ENCODE data around the gene MX2.

GRCh38 chr21:41361053-41361785 is 608 bp upstream of the MX2 start:
- TF ChIP-seq, protein P1, sequence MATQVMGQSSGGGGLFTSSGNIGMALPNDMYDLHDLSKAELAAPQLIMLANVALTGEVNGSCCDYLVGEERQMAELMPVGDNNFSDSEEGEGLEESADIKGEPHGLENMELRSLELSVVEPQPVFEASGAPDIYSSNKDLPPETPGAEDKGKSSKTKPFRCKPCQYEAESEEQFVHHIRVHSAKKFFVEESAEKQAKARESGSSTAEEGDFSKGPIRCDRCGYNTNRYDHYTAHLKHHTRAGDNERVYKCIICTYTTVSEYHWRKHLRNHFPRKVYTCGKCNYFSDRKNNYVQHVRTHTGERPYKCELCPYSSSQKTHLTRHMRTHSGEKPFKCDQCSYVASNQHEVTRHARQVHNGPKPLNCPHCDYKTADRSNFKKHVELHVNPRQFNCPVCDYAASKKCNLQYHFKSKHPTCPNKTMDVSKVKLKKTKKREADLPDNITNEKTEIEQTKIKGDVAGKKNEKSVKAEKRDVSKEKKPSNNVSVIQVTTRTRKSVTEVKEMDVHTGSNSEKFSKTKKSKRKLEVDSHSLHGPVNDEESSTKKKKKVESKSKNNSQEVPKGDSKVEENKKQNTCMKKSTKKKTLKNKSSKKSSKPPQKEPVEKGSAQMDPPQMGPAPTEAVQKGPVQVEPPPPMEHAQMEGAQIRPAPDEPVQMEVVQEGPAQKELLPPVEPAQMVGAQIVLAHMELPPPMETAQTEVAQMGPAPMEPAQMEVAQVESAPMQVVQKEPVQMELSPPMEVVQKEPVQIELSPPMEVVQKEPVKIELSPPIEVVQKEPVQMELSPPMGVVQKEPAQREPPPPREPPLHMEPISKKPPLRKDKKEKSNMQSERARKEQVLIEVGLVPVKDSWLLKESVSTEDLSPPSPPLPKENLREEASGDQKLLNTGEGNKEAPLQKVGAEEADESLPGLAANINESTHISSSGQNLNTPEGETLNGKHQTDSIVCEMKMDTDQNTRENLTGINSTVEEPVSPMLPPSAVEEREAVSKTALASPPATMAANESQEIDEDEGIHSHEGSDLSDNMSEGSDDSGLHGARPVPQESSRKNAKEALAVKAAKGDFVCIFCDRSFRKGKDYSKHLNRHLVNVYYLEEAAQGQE (IDR thresholded peaks at IDR 0.05; ENCODE audit: borderline replicate concordance) = no peak
- no peak for TF ChIP-seq CTCF (IDR thresholded peaks at IDR 0.05; ENCODE audit: poor library complexity, severe bottlenecking)
- no peak for TF ChIP-seq POLR2AphosphoS5 (IDR thresholded peaks at IDR 0.05)
- no peak for TF ChIP-seq SMC3 (conservative IDR thresholded peaks at IDR 0.05; ENCODE audit: poor library complexity)
- TF ChIP-seq RAD21 (conservative IDR thresholded peaks at IDR 0.05) = no peak
- no peak for TF ChIP-seq EZH2 (IDR thresholded peaks at IDR 0.05; ENCODE audit: borderline replicate concordance, insufficient read depth, low read length, poor library complexity, severe bottlenecking)

Measured in neural cell (in vitro differentiated cells).